Muscle of arm (tissue), 14 donors: Measurements from ENCODE around the gene RLN2. TPM values are rescaled to one million over a fixed set of nuclear protein-coding genes. Genes with fewer than 3 reads are reported as not detected.
"Not testable (repeated sequence)": the region's sequence is repeated elsewhere in the genome, so short reads cannot be mapped to it uniquely, and the experiment has no call there.

Experiments
- DNase-seq: peaks from one replicate; pipeline ENCODE4 v3.0.0-alpha.2; 2013
- long read RNA-seq, 11 donors: transcript quantifications; one replicate each; lab custom pipeline, GENCODE V29; 2026
- polyA plus RNA-seq, 12 donors: library from polyadenylated mRNA; unstranded; fragments of 120-200 nt; gene quantifications; one replicate each; pipeline ENCODE4 v1.2.1, GENCODE V29; 2013; ENCODE audit not compliant: insufficient read length in 12 of 12

RLN2 gene, protein sequence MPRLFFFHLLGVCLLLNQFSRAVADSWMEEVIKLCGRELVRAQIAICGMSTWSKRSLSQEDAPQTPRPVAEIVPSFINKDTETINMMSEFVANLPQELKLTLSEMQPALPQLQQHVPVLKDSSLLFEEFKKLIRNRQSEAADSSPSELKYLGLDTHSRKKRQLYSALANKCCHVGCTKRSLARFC
- 1 to 10 TPM in 6 of 12 donors, under 1 TPM in 4, not detected in 2; 0.54 to 2.9 (median 1.3) TPM for polyA plus RNA-seq
- long read RNA-seq, donor 1: 0 reads
- long read RNA-seq, donor 2: 0 reads
- long read RNA-seq, donor 3: 0 reads
- long read RNA-seq, donor 4: 0 reads
- long read RNA-seq, donor 5: 0 reads
- long read RNA-seq, donor 6: 0 reads
- long read RNA-seq, donor 7: 0 reads
- long read RNA-seq, donor 8: 0 reads
- long read RNA-seq, donor 9: 0 reads
- long read RNA-seq, donor 10: 0 reads
- long read RNA-seq, donor 11: 0 reads

DNA sequence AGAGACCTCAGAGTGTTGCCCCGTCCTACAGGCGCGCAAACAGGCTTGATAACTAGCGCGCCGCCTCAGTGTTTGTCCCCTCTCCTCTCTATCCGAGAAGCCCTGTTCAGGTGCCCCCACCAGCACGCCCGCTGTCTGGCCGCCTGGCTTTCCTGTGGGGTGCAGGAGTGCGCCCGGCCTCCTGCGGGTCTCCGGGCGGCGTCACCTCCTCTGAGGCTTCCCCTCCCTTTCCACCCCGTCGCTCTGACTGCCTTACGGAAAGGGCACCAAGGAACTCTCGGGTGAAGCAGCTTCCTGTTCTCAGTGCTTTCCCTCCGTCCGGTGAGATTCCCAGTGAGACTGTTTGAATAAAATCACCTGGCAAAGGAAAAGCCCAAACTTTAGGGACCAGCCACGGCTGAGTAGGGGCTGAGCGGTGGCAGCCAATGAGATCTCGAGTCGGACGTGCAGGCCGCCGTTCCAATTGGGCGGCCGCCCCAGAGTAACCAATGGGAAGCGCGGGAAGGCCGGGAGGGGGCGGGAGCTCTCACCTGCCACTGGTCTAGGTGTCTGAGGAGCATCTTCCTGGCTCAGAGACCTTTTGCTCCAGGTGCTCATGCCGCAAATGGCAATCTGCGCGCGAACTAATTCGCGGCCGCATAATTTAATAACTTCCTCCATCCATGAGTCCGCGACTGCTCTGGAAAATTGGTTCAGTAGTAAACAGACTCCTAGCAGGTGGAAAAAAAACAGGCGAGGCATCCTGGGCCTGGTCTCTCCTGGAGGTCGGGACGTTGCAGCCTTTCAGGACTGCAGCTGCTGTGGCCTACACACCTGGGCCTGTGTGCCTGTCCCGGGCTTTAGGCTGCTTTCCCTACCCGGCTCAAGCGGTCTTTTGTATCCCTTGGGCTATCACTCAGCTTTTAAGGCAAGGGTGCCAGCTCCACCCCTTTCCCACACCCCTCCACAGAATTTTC lies at the start of gene RLN2:
Gene RLN2 (minus strand): TSS at position 877 of the 956 bp plus-strand sequence. CDS start 136 bp downstream, at position 741.
- DNase-seq: not testable (repeated sequence)

DNA sequence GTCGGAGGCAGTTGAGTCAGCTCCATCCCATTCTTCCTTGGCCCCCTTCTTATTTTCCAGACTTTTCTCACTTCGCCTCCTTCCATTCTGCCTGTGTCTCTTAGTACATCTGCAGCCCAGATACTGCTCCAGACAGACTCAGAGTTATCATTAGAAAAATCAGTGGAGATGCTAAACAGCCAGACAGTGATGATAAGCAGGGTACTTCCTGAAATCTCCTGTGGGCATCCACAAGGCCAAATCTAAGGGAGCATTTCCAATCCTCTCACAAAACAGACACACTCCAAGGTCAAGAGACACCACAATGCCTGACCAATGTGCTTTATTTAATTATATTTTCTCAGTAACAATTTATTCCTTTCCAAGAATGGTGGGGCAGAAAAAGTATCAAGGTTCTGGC lies 49.7 kb upstream of the RLN2 start:
- DNase-seq: no peak

DNA sequence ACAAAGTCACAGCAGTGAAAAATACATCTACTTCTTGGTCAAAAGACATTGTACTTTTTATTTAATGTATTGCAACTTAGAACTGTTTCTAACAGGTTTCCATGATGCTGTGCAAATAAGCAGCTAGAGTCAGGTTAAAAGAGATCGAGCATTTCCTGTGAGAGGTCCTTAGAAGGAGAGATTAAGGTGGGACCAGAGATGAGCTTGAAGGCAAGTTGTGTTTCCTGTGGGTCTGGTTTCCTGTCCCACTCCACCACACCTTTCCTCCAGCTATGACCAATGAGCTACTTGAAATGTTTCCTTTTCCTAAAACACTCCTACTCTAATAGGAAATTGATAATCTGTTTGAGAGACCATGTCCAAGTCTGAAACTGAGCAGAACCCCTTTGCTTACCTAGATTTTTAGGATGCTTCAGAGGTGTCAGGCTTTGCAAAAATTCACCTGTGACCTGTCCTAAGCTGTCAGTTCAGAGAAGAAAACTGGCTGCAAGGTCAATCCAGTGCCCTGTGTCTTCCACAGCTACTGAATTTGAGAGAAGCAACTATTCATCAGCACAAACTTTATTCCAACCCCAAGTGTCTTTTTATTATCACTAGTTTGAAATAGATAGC lies 48.2 kb upstream of the RLN2 start:
- DNase-seq: no peak

DNA sequence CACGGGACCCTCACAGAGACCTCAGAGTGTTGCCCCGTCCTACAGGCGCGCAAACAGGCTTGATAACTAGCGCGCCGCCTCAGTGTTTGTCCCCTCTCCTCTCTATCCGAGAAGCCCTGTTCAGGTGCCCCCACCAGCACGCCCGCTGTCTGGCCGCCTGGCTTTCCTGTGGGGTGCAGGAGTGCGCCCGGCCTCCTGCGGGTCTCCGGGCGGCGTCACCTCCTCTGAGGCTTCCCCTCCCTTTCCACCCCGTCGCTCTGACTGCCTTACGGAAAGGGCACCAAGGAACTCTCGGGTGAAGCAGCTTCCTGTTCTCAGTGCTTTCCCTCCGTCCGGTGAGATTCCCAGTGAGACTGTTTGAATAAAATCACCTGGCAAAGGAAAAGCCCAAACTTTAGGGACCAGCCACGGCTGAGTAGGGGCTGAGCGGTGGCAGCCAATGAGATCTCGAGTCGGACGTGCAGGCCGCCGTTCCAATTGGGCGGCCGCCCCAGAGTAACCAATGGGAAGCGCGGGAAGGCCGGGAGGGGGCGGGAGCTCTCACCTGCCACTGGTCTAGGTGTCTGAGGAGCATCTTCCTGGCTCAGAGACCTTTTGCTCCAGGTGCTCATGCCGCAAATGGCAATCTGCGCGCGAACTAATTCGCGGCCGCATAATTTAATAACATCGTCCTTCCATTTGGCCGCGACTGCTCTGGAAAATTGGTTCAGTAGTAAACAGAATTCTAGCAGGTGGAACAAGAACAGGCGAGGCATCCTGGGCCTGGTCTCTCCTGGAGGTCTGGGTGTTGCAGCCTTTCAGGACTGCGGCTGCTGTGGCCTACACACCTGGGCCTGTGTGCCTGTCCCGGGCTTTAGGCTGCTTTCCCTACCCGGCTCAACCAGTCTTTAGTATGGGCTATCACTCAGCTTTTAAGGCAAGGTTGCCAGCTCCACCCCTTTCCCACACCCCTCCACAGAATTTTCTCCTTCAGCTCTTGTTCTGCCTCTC lies 34.8 kb upstream of the RLN2 start, which contains the start of gene RLN1:
Gene RLN1 (minus strand): TSS at position 885 of the 990 bp plus-strand sequence. CDS start 130 bp downstream, at position 755.
- not testable (repeated sequence) for DNase-seq

DNA sequence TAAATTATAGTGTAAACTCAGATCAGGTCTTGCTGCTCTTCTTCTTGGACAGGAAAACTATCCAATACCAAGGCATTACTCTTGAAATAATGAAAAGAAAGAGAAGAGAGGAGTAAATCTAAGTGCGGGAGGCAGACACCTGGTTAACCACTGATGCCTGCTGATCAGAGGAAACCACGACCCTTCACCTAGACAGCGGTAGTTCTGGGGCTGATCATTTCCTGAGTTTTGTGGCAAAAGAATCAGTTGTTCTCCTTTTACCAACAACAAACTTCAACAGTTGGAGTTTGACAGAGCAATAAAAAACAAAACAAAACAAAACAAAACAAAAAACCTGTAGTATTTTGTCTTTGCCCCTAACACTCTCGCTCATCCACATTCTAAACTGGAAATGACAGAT lies 32.2 kb upstream of the RLN2 start:
- DNase-seq: no peak

DNA sequence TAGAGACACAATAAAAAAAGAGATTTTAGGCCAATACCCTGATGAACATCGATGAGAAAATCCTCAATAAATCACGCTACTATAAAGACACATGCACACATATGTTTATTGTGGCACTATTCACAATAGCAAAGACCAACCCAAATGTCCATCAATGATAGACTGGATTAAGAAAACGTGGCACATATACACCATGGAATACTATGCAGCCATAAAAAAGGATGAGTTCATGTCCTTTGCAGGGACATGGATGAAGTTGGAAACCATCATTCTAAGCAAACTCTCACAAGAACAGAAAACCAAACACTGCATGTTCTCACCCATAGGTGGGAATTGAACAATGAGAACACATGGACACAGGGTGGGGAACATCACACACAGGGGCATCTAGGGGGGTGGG lies 26.8 kb upstream of the RLN2 start:
- not testable (repeated sequence) for DNase-seq

DNA sequence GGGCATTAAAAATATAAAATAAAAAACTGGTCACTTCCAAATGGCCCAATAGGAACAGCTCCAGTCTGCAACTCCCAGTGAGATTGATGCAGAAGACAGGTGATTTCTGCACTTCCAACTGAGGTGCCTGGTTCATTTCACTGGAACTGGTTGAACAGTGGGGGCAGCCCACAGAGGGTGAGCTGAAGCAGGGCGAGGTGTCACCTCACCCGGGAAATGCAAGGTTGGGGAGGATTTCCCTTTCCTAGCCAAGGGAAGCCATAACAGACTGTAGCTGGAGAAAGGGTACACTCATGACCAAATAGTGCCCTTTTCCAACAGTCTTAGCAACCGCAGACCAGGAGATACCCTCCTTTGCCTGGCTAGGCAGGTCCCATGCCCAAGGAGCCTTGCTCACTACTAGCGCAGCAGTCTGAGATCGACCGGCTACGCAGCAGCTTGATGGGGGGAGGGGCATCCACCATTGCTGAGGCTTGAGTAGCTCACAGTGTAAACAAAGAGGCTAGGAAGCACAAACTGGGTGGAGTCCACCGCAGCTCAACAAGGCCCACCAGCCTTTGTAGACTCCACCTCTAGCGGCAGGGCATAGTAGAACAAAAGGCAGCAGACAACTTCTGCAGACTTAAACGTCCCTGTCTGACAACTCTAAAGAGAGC lies 22.5 kb upstream of the RLN2 start:
- DNase-seq: no peak

DNA sequence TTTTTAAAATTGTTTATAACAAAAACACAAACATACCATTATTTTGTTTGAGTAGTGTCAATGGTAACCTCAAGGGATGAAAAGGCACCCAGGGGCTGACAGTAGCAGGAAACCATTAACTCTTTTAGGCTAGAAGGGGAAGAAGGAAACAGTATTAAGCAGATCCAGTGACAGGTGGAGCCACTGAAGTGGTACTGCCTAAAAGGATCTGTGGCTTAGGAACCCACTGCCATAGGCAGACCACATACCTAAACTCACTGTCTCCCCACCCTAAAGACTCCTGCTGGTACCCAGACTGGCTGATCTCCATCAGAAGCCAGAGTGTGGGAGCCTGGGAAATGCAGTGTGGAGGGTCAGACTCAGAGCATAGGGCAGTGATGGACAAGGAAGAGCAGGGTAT lies 21.7 kb upstream of the RLN2 start:
- no peak for DNase-seq

DNA sequence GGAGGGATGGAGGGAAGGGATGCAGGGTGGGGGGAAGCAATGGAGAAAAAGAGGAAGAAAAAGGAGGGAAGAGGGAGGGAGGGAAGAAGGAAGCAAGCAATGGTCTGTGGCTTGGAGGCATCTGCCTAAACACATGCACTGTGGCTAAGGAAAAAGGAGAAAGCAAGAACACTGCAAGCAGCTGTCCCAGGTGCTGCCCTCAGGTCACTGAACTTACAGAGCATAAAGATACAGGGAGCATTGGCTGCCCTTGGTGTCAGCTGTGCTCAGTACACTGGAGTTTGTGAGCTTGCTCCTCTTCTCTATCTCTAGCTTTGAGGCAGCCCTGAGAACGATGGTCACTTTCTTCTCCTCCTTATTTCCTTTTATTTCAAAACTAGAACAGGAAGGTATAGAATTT lies 17.1 kb upstream of the RLN2 start:
- not testable (repeated sequence) for DNase-seq

DNA sequence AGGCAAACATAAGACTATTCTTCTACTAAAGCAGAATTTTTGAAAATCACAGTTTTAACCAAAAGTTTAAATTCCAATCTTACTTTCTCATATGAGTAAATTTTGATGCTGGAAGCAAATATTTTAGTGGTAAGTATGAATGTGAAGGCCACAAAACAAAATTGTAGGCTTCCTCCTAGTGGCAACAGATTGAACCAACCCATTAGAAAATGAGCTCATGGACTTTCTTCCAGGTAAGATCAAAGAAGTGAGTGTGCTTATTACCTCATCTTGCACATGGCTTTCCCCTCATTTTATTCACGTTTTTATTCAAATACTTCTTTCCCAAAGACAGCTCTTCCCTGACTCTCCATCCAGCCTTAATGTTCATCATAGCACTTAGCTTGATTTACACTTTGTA lies 16.5 kb upstream of the RLN2 start:
- no peak for DNase-seq

DNA sequence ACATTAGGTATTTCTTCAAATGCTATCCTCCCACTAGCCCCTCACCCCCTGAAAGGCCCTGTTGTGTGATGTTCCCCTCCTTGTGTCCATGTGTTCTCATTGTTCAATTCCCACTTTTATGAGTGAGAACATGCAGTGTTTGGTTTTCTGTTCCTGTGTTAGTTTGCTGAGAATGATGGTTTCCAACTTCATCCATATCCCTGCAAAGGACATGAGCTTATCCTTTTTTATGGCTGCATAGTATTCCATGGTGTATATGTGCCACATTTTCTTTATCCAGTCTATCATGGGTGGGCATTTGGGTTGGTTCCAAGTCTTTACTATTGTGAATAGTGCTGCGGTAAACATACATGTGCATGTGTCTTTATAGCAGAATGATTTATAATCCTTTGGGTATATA lies 11.9 kb upstream of the RLN2 start:
- DNase-seq: not testable (repeated sequence)

DNA sequence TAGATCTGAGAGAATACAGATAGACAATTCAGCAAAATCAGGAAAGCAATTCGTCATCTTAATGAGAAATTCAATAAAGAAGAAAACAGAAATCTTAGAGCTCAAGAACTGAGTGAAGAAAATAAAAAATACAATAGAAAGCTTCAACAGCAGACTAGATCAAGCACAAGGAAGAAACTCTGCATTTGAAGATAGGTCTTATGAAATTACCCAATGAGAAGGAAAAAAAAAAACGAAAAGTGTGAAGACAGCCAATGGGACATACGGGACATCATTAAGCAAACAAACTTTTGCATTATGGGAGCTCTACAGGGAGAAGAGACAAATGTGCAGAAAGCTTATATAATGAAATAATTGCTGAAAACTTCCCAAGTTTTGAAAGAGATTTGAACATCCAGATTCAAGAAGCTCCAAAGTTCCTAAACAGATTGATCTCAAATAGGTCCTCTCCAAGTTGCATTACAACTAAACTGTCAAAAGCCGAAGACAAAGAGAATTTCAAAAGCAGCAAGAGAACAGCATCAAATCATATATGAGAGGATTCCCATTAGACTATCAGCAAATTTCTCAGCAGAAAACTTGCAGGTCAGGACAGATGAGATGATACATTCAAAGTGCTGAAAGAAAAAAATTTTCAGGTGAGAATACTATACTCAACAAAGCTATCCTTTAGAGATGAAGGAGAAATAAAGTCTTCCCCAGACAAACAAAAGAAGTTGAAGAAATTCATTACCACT lies 10.8 kb upstream of the RLN2 start:
- DNase-seq: no peak

DNA sequence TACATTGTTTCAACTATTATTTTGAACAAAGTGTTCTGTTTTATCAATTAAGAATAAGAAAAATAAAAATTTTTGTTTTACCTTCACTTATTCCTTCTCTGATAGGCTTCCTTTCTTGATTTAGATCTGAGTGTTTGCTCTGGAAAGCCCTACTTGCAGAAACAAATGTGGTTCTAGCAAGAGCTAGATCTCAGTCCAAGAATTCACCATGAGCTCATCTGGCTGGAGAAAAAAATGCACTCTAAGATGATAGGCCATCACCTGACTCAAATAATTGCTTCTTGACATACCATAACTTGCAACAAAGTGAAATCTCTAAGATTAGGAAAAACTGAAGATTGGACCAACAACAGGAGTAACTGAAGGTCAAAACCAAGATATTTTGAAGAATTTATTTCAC lies 6.3 kb upstream of the RLN2 start:
- DNase-seq: no peak

DNA sequence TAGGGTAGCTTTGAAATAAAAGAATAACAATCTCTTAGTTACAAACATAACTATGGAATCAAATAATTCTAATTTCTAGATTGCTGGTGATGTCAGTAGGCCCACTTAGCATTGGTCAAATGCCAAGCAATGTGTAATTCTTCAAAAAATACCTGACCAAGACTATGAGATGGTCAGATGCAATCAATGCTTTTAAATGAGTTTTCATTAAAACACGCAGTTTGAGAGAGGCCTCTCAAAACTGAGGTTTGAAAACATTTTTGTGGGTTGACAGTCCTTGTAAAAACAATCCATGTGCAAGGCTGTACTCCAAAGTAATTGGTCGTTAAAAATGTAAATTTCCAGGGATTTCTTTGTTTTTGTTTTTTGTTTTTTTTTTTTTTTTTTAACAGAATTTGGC lies 1.2 kb upstream of the RLN2 start:
- DNase-seq: no peak

DNA sequence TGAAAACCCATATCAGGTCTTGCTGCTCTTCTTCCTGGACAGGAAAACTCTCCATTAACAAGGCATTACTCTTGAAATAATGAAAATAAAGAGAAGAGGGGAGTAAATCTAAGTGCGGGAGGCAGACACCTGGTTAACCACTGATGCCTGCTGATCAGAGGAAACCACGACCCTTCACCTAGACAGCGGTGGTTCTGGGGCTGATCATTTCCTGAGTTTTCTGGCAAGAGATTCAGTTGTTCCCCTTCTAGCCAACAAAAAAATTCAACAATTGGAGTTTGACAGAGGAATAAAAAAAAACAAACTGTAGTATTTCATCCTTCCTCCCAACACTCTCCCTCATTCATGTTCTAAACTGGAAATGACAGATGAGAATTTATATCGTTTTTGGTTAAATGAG lies 3.0 kb downstream of the RLN2 start:
- DNase-seq: no peak

DNA sequence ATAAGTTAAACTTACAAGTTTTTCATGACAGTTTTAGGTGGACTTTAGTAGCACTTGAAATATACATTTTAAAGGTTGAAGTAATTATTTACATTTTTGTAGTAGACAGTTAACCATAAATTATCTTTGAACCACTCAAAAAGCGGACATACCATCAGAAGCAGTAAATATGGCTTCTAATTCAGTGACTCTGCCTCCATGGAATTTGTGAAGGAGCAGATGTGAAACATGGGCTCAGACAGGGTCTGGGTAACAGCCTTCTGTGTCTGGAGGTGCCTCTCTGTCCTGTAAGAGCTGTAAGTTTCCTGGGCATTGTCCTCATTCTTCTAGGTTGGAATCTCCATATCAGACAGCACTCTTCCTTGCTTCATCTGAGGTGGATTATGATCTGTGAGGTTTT lies 12.4 kb downstream of the RLN2 start:
- no peak for DNase-seq

DNA sequence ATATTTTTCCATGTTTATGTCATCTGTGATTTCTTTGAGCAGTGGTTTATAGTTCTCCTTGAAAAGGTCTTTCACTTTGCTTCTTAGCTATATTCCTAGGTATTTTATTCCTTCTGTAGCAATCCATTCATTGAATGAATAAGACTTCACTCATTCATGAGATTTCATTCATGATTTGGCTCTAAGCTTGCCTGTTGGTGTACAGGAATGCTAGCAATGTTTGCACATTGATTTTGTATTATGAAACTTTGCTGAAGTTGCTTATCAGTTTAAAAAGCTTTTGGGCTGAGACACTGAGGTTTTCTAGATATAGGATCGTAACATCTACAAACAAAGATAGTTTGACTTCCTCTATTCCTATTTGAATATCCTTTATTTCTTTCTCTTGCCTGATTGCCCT lies 15.9 kb downstream of the RLN2 start:
- DNase-seq: no peak

DNA sequence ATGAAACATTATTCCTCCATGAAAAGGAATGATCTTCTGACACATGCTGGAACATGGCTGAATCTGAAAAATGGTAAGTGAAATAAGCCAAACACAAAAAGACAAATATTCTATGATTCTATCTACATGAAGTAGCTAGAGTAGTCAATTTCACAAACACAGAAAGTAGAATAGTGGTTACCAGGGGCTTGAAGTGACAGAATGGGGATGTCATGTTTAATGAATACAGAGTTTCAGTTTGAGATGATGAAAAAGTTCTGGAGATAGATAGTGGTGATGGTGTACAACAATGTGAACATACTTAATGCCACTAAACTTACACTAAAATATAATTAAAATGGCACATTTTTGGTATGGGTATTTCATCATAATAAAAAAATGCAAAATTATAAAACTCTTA lies 18.3 kb downstream of the RLN2 start:
- DNase-seq: no peak

DNA sequence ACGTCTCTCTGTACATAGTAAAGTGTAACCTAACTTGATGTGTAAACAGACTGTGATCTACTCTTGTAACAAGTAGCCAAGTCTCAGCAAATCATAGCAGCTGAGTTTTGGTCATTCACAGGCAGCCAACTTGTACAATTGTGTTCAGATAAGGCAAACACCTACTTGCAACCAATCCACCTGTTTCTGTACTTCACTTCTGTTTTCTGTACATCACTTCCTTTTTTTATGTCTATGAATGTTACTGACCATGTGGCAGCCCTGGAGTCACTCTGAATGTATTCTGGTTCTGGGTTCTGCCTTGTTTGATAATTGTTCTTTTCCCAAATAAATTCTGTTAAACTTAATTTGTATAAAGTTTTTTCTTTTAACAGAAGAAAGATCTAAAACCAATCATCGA lies 26.0 kb downstream of the RLN2 start:
- no peak for DNase-seq

DNA sequence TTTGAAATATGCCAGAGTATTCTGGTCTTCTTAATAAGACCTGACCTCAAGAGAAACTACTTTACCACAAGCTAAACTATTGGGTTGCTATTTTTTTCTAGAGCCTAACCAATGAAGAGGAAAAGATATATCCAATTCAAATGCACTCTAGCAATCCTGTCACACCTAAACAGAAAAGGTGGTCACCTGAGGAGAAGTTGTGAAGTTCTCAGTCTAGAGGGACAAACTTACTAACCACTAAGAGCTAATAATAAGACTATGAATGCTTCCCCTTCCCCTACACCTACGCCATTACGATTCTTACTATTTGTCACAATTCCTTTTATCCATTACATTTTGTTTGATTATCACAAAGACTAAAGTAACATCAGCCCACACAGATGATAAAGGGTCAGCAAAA lies 29.7 kb downstream of the RLN2 start:
- no peak for DNase-seq
